GM19324 (cell line): ENCODE measurements around the gene PIP5KL1.
"Not testable (repeated sequence)": the region's sequence is repeated elsewhere in the genome, so short reads cannot be mapped to it uniquely, and the experiment has no call there.

Source experiments
- ATAC-seq: cut with Tn5 transposase; IDR thresholded peaks from one replicate; pipeline ENCODE4 v1.9.1; 2021; ENCODE audit warnings: mild to moderate bottlenecking, moderate library complexity; ENCODE audit not compliant: unreplicated experiment, low FRiP score

PIP5KL1 gene

DNA sequence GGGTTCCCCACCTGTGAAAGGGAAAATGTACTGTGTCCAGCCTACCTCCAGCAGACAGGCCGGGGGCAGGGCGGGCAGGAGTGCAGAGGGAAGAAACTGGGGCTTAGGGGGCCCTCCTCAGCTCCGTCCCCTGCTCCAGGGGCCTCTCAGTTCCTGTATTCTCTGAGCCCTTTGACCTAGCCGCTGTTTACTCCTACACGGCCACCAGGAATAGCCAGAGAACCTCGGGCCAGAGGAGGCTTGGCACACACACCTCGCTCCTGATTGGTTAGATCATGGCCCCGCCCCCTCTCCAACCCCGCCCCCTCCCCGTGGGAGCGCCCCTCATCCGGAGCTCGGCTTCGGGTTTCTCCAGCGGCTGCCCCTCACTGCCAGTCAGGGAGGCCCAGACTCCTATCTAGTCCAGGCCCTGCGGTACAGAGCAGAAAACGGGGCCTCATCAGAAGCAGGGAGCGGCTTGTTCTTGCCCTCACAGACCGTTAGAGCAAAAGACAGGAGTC is 33.3 kb downstream of the PIP5KL1 start:
- ATAC-seq = no peak

DNA sequence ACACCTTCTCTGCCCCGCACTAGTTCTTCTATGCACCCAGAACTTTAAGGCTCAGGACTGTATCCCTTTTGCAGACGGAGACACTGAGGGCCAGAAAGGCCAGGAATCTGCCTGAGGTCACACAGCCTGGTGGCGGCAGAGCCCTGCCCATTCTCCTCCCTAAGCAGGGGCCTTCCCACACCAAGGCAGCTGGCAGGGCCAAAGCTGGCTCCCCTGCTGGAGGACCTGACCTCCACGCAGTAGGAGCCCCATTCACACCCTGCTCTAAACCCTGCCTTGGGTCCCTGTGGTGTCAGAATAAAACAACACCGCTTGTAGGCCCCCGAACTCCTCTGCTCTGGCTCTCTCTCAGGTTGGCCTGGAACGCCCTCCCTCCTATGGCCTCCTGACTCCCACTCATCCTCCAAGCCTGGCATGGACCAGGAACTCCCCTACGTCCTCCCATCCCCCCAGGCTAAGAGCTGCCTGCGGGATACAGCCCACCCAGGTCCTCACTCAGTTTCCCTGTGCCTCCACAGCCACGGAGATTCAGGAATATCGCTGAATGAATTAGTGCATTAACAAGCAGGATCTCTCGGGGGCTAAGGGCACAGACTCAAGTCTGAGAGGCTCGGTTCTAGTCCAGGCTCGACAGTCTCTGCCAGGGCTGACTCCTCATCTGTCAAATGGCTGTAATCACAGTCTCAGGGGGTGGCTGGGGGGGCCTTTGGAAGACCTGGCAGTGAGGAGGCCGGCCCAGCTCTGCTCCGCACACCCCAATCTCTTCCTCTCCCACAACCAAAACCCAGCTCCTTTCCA is 34.0 kb downstream of the PIP5KL1 start:
- ATAC-seq = no peak

DNA sequence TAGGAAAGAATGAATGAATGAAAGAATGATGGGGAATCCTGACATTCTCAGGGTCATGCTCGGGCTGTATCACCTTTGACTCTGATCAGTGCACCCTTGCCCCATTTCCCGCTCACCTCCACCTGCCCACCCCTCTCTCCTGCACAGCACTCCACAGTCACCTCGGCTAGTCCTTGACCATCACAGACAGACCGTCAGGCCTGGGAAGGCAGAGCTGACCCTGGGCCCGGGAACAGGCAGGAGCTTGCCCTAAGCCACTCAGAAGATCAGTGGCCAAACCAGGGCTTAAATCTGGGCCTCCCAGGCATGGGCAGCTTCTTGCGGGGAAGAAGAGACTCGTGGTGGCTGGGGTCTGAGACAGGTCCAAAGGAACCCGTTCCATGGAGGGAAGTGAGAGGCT is 34.8 kb downstream of the PIP5KL1 start:
- no peak for ATAC-seq

DNA sequence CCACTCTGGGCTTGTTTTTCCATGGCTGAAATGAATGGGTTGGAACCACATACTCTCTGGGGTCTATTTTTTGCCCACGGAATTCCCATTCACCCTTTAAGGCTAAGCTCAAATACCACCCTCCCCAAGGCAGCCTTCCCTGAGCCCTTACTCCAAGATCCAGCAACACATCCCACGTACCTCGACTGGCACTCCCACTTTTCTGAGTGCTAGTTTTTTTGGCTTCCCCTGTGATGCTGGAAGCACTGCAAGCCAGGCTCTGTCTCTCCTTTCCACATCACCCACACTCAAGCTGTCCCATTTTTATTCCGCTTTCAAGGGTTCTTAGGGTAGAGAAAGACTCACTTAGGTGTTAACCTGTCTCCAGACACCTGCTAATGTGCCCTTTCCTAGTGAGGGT is 37.2 kb downstream of the PIP5KL1 start:
- no peak for ATAC-seq

DNA sequence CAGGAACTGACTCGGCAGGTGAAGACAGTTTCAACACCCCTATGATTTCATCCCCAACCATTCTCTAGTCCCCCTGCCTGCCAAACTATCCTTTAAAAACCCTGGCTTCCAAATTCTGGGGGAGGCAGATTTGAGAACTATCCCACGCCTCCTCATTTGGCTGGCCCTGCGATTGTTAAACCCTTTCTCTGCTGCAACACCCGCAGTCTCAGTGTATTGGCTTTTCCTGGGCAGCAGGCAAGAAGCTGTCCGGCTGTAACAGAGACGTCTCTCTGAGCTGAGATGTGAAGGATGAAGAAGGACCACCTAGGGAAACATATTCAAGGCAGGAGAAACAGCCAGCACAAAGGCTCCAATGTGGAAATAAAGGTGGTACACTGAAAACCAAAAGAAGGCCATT is 37.7 kb downstream of the PIP5KL1 start:
- no peak for ATAC-seq

DNA sequence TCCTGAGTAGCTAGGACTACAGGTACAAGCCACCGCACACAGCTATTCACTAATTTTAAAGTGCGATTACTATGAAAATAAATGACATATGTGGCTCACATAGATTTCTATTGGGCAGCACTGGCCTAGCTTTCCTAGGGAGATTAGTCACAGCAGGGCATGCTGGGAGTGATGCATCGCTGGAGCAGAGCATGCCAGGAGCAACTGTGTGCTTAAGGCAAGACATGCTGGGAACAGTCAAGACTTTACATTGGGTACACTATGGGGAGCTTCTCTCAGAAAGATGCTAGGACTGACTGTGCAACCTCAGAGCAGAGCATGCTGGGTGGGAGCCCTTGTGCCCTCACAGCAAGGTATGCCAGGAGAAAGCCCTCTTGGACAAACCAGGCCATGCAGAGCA is 40.5 kb downstream of the PIP5KL1 start:
- ATAC-seq = no peak

DNA sequence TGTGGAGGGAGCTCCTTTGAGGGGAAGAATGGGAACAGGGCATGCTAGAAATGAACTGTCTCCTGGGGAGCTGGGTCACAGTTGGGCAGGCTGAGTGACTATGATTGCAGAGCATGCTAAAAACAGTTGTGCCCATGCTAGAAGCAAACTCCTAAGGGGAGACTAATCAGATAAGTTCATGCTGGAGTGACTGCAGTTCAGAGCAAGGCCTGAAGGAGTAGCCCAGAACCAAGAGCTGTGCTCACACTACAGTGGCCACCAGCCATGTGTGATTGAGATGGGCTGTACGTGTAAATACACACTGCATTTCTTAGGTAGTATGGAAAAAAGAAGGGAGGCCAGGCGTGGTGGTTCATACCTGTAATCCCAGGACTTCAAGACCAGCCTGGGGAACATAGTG is 42.8 kb downstream of the PIP5KL1 start:
- ATAC-seq = no peak

DNA sequence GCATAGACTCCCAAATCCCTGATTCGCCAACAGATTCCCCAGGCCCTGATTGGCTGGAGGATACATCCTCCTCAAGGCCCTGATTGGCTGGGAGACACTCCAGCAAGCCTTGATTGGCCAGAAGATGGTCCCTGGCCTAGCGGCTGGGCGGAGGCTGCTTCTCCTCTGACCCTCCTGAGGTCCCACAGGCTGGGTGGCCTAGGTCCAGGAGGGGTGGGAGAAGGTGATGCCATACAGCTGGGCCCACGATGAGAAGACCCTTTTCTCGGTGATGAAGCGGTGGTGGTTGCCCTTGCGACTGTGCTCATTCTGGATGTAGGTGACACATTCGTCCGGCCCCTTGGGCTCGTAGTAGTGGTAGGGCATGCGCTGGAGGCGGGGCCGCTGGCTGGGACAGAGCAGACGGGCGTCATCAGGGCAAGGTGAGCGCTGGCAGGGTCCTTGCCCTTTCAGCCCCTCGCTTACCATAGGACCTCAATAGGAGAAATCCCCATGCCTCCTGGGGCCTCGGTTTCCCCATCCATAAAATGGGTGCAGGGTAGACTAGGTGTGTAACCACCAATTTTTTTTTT is 44.1 kb downstream of the PIP5KL1 start:
- ATAC-seq = no peak

DNA sequence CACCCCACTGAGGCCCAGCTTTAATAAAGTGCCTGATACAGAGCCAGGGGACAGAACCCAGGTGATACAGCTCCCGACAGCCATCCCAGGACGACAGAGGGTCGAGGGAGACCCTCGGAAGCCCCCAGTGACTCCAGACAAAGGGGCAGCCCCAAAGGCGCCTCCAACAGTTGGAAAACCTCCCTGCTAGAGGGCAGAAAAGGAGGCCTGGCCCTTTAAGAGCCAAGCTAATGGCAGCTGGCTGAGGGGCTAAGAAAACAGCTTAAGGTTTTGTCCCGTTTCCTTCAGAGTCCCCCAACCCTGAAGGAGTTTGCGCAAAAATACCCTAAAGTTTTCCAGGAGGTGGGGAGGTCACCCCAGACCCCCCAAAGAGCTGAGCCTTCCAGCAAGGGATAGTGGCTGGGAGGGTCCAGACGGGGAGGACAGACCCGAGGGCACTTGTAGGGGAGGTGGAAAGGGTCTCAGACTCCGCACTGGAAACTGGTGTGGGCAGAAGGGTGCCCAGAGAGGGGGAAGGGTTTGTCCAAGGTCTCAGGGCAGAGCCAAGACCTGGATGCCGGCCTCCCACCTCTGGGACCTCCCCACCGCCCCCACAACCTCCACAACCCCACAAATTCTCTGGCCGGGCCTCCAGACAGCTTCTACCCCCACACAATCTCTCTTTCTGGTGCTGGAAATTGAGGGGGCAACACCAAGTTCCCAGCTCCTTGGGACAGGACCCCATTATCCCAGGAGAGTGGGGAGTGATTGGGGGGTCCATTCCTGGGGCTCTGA is 44.9 kb downstream of the PIP5KL1 start:
- no peak for ATAC-seq

DNA sequence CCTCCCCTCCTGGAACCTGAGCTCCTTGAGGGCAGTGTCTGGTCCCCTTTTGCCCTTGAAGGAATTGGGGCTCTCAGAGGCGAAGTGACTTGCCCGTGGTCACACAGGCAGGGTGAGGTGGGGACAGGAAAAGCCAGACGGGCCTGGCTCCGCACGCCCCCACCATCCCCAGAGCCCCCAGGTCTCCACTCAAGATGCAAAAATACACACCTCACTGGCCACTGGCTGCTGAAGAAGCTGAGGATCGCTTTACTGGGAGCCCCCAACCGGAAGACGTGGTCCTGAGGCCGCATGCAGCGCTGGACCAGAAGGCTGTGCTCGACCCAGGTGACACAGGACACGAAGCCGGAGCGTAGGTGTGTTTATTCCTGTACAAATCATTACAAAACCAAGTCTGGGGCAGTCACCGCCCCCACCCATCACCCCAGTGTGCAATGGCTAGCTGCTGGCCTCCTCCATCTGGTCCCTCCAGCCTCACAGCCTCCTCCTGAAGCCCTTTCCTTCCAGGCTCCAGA is 45.5 kb downstream of the PIP5KL1 start:
- ATAC-seq = no peak

DNA sequence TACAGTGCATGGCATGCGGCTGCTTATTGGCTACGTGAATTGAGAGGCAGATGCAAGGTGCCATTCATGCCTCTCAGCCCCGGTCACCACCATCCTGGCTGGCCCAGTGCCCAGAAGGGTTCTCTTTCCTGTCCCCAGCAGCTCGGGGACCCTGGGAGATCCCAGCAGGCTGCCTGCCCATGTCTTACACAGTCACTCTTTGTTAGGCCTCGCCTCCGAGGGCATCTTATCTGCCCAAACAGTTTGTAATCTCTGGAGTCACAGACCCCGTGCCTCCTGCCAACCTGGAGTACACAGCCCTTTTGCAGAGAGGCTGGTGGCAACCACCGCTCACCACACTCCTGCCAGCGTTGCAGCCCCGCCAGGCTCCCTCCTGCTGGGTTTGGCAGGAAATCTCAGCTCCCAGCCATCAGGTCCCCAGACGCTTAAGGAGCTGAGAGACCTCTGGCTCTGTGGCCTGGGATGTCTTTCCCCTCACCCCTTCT is 46.1 kb downstream of the PIP5KL1 start:
- no peak for ATAC-seq

DNA sequence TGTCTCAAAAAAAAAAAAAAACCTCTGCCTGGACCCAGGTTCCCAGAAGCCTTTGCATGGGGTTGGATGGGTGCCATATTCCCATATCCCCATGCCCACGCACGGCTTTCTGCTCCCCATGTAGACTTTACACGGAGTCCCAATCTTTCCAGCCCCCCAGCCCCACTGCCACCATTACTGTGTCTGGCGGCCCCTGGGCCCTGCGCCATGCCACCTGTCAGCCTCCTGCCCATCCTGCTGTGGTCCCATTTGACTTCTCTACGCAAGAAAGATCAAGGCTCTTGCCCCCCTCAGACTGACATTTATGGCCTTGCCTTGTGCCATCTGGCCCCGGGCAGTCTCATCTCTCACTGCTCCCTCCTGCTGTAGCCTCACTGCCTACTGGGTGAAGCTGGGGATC is 46.6 kb downstream of the PIP5KL1 start:
- no peak for ATAC-seq

DNA sequence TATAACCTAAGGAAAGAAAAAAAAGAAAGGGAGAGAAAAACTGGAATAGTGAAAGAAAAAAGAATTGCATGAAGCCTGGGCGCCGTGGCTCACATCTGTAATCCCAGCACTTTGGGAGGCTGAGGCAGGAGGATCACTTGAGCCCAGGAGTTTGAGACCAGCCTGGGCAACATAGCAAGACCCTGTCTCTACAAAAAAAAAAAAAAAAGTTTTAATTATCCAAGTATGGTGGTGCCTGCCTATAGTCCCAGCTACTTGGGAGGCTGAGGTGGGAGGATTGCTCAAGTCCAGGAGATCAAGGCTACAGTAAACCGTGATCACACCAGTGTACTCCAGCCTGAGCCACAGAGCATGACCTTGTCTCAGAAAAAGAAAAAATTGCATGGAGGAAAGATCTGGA is 48.9 kb downstream of the PIP5KL1 start:
- not testable (repeated sequence) for ATAC-seq

DNA sequence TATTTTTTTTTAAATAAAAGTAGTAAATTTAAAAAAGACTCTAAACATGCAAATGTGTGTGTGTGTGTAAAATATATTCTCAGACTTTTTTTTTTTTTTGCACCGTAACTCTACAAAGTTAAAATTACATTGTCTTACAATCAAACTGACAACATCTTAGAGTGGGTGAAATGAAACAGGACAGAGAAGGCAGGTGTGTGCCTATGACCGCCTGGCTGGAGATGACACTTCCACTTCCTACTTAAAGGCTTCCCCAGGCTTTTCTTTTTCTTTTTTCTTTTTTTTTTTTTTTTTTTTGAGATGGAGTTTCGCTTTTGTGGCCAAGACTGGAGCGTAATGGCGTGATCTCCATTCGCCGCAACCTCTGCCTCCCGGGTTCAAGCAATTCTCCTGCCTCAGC is 50.4 kb downstream of the PIP5KL1 start:
- no peak for ATAC-seq

DNA sequence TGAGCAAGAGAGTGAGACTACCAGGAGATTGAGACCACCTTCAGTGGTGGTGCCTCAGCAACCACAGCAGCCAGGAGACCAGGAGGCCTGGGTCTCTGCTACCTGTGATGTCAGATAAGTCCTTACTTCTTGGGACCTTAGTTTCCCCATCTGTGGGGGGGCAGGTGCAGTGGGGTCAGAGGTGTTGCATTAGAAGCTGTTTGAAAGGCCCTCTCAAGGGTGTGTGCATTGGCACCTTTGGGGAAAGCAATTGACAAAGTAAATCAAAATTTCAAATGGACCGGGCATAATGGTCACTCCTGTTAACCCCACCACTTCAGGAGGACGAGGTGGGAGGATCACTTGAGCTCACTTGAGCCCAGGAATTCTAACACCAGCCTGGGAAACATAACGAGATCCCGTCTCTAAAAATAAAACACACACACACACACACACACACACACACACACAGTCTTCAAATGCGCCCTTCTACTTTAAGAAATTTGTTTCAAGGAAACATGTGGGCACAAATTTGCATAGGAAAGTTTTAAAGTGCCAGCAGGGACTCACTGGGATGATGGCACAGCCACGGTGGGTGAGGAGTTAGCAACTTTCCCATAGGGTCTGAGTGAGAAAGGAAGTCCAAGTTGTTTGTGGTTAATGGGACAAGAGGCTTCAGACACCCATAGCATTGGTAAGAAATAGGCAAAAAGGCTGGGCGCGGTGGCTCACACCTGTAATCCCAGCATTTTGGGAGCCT is 51.8 kb downstream of the PIP5KL1 start:
- no peak for ATAC-seq

DNA sequence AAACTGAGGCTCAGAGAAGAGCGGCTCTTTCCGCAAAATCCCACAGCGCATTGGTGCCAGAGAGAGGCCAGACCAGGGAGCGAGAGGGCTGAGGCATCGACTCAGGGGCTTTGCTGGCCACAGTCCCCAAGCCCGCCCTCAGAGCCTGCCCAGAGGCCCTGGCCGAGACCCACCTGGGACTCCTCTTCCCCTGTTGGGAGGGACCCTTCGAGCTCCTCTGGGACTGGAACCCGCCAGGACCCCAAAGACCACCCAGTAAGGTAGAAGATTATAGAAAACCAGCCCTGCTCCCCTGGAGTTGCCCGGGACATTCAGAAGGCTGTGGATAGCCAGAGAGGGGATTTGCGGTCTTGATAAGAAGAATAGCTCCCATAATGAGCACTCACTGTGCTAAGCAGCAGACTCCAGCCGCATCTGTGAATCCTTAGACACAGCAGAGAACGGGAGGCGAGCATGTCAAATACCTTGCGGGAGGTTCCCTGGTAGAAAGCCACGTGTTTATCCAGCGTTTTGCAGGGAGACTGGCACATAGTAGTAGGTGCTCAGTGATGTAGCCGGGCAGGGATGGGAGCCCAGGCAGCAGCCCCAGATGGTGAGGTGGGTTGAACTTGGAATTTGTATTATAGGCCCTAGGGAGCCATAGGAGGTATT is 52.5 kb downstream of the PIP5KL1 start:
- ATAC-seq = no peak

DNA sequence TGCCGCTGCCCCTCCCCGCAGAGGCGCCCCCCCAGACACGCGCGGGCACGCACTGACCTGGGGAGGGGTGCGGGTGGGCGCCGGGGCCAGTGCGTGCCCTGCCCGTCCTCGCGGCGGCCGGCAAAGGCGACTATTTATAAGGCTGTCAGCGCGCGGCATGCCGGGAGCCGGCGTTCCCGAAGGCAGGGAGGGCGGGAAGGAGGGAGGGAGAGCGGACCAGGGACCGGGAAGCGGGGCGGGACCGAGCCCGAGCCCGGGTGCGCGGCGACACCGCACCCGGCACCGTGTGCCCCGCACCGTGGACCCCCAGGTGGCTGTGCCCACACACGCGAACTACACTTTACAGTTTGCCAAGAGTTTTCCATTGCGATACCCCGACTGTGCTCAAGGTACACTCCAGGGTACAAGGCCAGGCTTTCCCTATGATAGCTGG is 53.0 kb downstream of the PIP5KL1 start, which contains the start of gene AK1:
TSS of gene AK1 (minus strand) at position 110 of the 433 bp plus-strand sequence. CDS start 3,058 bp downstream, outside the sequence.
- no peak for ATAC-seq

DNA sequence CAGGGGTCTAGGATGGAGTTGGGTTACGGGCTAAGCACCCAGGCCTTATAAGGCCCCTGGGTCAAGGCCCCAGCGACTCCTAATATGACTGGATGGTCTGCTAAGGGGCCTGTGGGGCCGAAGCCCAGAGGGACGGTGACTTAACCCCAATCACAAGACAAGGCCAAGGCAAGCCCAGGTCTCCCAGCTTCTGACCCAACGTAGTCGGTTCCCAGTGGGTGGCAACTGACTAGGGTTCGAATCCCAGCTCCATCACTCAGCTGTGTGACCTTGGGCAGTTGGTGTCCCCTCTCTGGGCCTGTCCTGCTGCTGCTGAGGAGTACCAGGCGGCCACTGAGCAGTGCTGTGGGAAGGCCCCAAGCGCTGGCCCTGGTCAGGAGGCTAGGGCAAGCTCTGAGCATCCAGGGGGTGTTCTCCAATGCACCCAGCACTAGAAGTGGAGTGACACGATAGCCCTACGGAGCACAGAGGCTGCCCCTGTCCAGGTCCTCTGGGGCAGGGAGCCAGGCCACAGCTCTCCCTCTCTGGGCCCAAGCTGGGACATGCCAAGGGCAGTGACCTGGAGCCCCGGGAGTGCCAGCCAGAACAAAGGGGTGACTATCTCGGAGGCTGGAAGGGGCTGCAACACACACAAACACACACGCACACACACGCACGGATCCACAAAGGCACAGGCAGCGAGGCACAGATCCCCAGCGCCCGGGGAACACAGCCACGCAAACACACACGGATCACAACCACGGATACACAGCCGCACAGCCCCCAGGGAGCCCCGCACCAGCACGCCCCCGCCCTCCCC is 53.6 kb downstream of the PIP5KL1 start:
- no peak for ATAC-seq
